H1 (cell line): ENCODE data around the gene SPEM1. TPM values are rescaled to one million over a fixed set of nuclear protein-coding genes. Genes with fewer than 3 reads are reported as not detected.

Experiments used
- CTCF ChIA-PET: fragments of 300-600 bp; sonication (Branson Sonifier 250); formaldehyde crosslinking; loops from one replicate; lab custom pipeline; 2021; ENCODE audit not compliant: partially characterized antibody; lab: Charles Lee
- POLR2A ChIA-PET: fragments of 300-600 bp; sonication (Branson Sonifier 250); formaldehyde crosslinking; loops from one replicate; lab custom pipeline; 2021; ENCODE audit warnings: inconsistent platforms; ENCODE audit not compliant: partially characterized antibody; lab: Charles Lee
- DNase-seq, 2 experiments: peaks; one replicate each; pipeline versions ENCODE4 v3.0.0 to v3.0.0-alpha.2; 2010 to 2022; ENCODE audit warnings: low spot score in 2 of 2, low read depth in 1 of 2, mixed read lengths in 1 of 2
- FAIRE-seq: peaks from 2 replicates; lab custom pipeline; 2011; peaks lifted over from hg19 to GRCh38; lab: Jason Lieb, UNC
- H2AFZ ChIP-seq: 2 replicates; pipeline ENCODE4 v1.8.1; 2012; ENCODE audit warnings: low read length, inconsistent platforms
- H2AK5ac ChIP-seq: 2 replicates; pipeline ENCODE4 v1.6.1; 2013; ENCODE audit warnings: low read depth, low read length
- H2BK120ac ChIP-seq: replicated peaks from 2 replicates; pipeline ENCODE3; 2013; ENCODE audit warnings: low read depth, low read length, inconsistent platforms
- H2BK12ac ChIP-seq: 2 replicates; pipeline ENCODE4 v1.6.1; 2013; ENCODE audit warnings: low read depth, low read length
- H2BK15ac ChIP-seq: 2 replicates; pipeline ENCODE4 v1.6.1; 2013; ENCODE audit warnings: low read length
- H2BK20ac ChIP-seq: 2 replicates; pipeline ENCODE4 v1.6.1; 2013; ENCODE audit warnings: low read length
- H2BK5ac ChIP-seq: 2 replicates; pipeline ENCODE4 v1.6.1; 2013; ENCODE audit warnings: low read depth, low read length
- H3K14ac ChIP-seq: 2 replicates; pipeline ENCODE4 v1.6.1; 2013; ENCODE audit warnings: inconsistent platforms; ENCODE audit not compliant: insufficient read length
- H3K18ac ChIP-seq: 2 replicates; pipeline ENCODE4 v1.6.1; 2013; ENCODE audit warnings: low read length; ENCODE audit errors: extremely low read depth
- H3K23ac ChIP-seq: 2 replicates; pipeline ENCODE4 v1.6.1; 2013; ENCODE audit warnings: inconsistent platforms; ENCODE audit not compliant: insufficient read length
- H3K23me2 ChIP-seq: 2 replicates; pipeline ENCODE4 v1.6.1; 2013; ENCODE audit warnings: low read depth, low read length
- H3K27ac ChIP-seq: 2 replicates; pipeline ENCODE4 v1.6.1; 2011; ENCODE audit warnings: low read depth, low read length, inconsistent platforms
- H3K27me3 ChIP-seq, 4 experiments: replicated peaks in 1 of 4; 1 replicate in 1 of 4; 2 replicates in 3 of 4; pipeline versions ENCODE4 v1.6.1 to v1.8.1; 2011 to 2013; ENCODE audit warnings: low read length in 3 of 4, mild to moderate bottlenecking in 3 of 4, inconsistent platforms in 2 of 4, mixed read lengths in 2 of 4, moderate library complexity in 1 of 4; ENCODE audit not compliant: control insufficient read depth in 3 of 4, insufficient read depth in 3 of 4; ENCODE audit errors: extremely low read depth in 1 of 4
- H3K36me3 ChIP-seq, 4 experiments: 2 replicates each; pipeline versions ENCODE4 v1.6.1 to v1.8.1; 2011 to 2013; ENCODE audit warnings: mild to moderate bottlenecking in 4 of 4, low read length in 3 of 4, moderate library complexity in 2 of 4, control low read depth in 1 of 4, inconsistent platforms in 1 of 4; ENCODE audit not compliant: insufficient read depth in 4 of 4, control insufficient read depth in 2 of 4
- H3K4ac ChIP-seq: replicated peaks from 2 replicates; pipeline ENCODE3; 2013; ENCODE audit warnings: low read length, low read depth, mixed read lengths, inconsistent platforms; ENCODE audit not compliant: insufficient read length
- H3K4me1 ChIP-seq, 4 experiments: replicated peaks in 1 of 4; 1 replicate in 1 of 4; 2 replicates in 3 of 4; pipeline versions ENCODE4 v1.6.1 to v1.8.1; 2011 to 2013; ENCODE audit warnings: low read length in 3 of 4, inconsistent platforms in 2 of 4, mixed read lengths in 1 of 4; ENCODE audit not compliant: insufficient read depth in 4 of 4, control insufficient read depth in 3 of 4
- H3K4me2 ChIP-seq, 2 experiments: 2 replicates each; pipeline versions ENCODE4 v1.6.1 to v1.8.1; 2011 to 2013; ENCODE audit warnings: low read depth in 2 of 2, low read length in 2 of 2, control low read depth in 1 of 2, inconsistent platforms in 1 of 2, mild to moderate bottlenecking in 1 of 2; ENCODE audit not compliant: insufficient read depth in 1 of 2
- H3K4me3 ChIP-seq, 4 experiments: fragments of 200-600, 300-600 bp in 1 of 4; sonication (generic), shearing (Covaris generic), sonication (Bioruptor Twin) in 1 of 4; 2 replicates each; pipeline versions ENCODE4 v1.5.1 to v1.8.1; 2011 to 2016; ENCODE audit warnings: low read length in 4 of 4, low read depth in 3 of 4, control low read depth in 2 of 4, inconsistent platforms in 2 of 4, mild to moderate bottlenecking in 2 of 4, mixed read lengths in 1 of 4, moderate library complexity in 1 of 4; ENCODE audit not compliant: insufficient read depth in 2 of 4; ENCODE audit errors: extremely low read depth in 1 of 4
- H3K56ac ChIP-seq: replicated peaks from 2 replicates; pipeline ENCODE3; 2013; ENCODE audit warnings: low read depth, mild to moderate bottlenecking, mixed read lengths, low read length, inconsistent platforms; ENCODE audit not compliant: insufficient read length
- H3K79me1 ChIP-seq: 2 replicates; pipeline ENCODE4 v1.6.1; 2013; ENCODE audit warnings: low read depth, low read length, control low read depth
- H3K79me2 ChIP-seq, 2 experiments: 2 replicates each; pipeline versions ENCODE4 v1.6.1 to v1.8.1; 2012 to 2013; ENCODE audit warnings: low read length in 2 of 2, mild to moderate bottlenecking in 2 of 2, inconsistent platforms in 1 of 2; ENCODE audit not compliant: insufficient read depth in 2 of 2, control insufficient read depth in 1 of 2
- H3K9ac ChIP-seq, 4 experiments: replicated peaks in 1 of 4; 1 replicate in 1 of 4; 2 replicates in 3 of 4; pipeline versions ENCODE4 v1.6.1 to v1.8.1; 2011 to 2013; ENCODE audit warnings: low read depth in 3 of 4, low read length in 3 of 4, control low read depth in 2 of 4, mild to moderate bottlenecking in 2 of 4, moderate library complexity in 2 of 4, inconsistent platforms in 1 of 4; ENCODE audit errors: extremely low read depth in 1 of 4
- H3K9me3 ChIP-seq, 2 experiments: 2 replicates each; pipeline versions ENCODE4 v1.6.1 to v1.8.1; 2012 to 2013; ENCODE audit warnings: mild to moderate bottlenecking in 2 of 2, moderate library complexity in 2 of 2, control low read depth in 1 of 2, inconsistent platforms in 1 of 2, low read depth in 1 of 2, low read length in 1 of 2, mixed read lengths in 1 of 2; ENCODE audit not compliant: insufficient read depth in 2 of 2
- H4K20me1 ChIP-seq, 2 experiments: replicated peaks in 1 of 2; 2 replicates each; pipeline versions ENCODE3 to v1.8.1; 2011 to 2013; ENCODE audit warnings: inconsistent platforms in 2 of 2, low read length in 2 of 2, mild to moderate bottlenecking in 1 of 2; ENCODE audit not compliant: insufficient read depth in 2 of 2, control insufficient read depth in 1 of 2
- H4K5ac ChIP-seq: 2 replicates; pipeline ENCODE4 v1.6.1; 2013; ENCODE audit warnings: low read length, low read depth, mixed read lengths, inconsistent platforms; ENCODE audit not compliant: insufficient read length
- H4K8ac ChIP-seq: 2 replicates; pipeline ENCODE4 v1.8.0; 2013; ENCODE audit warnings: mild to moderate bottlenecking, moderate library complexity, low read length, inconsistent platforms; ENCODE audit not compliant: insufficient read depth; ENCODE audit errors: extremely low read depth
- H4K91ac ChIP-seq: replicated peaks from 2 replicates; pipeline ENCODE3; 2013; ENCODE audit warnings: low read length, mixed read lengths, inconsistent platforms; ENCODE audit not compliant: insufficient read length
- CBX5 ChIP-seq: fragments of 300-800, 300-1000 bp; sonication (generic); IDR thresholded peaks from 2 replicates; pipeline ENCODE4 v1.7.1; 2016; ENCODE audit warnings: antibody characterized with exemption, low read length, low read depth
- CEBPB ChIP-seq: IDR thresholded peaks from 2 replicates; pipeline ENCODE4 v1.6.1; 2012; ENCODE audit warnings: low read depth, low read length
- EP300 ChIP-seq, 2 experiments: IDR thresholded peaks; 1 replicate in 1 of 2; 2 replicates in 1 of 2; pipeline ENCODE4 v1.6.1; 2011 to 2012; ENCODE audit warnings: low read depth in 2 of 2, low read length in 2 of 2, mild to moderate bottlenecking in 2 of 2, borderline replicate concordance in 1 of 2, inconsistent platforms in 1 of 2, moderate library complexity in 1 of 2
- FOSL1 ChIP-seq: IDR thresholded peaks from 2 replicates; pipeline ENCODE4 v1.6.1; 2011; ENCODE audit warnings: mild to moderate bottlenecking, low read depth, low read length, moderate library complexity; ENCODE audit not compliant: insufficient read depth
- KDM4A ChIP-seq: IDR thresholded peaks from one replicate; pipeline ENCODE4 v1.7.1; 2012; ENCODE audit warnings: low read depth, mild to moderate bottlenecking, moderate library complexity, low read length, inconsistent platforms; ENCODE audit not compliant: severe bottlenecking
- MAFK ChIP-seq: IDR thresholded peaks from 2 replicates; pipeline ENCODE4 v1.6.1; 2012; ENCODE audit warnings: low read depth, mild to moderate bottlenecking, improper control_type of control experiment, low read length
- POLR2AphosphoS5 ChIP-seq: IDR thresholded peaks from 2 replicates; pipeline ENCODE4 v1.6.1; 2011; ENCODE audit warnings: low read depth, low read length
- RBBP5 ChIP-seq: IDR thresholded peaks from 2 replicates; pipeline ENCODE4 v1.7.1; 2012; ENCODE audit warnings: low read depth, mild to moderate bottlenecking, inconsistent platforms, low read length, moderate library complexity, borderline replicate concordance
- SP4 ChIP-seq: IDR thresholded peaks from 2 replicates; pipeline ENCODE4 v1.6.1; 2012; ENCODE audit warnings: low read length, inconsistent platforms
- ZNF274 ChIP-seq: IDR thresholded peaks from 2 replicates; pipeline ENCODE4 v1.7.0; 2012; ENCODE audit warnings: low read length, borderline replicate concordance; ENCODE audit errors: extremely low read depth
- WGBS, 2 experiments: shearing (Covaris generic) in 1 of 2; methylation state at CpG; one replicate each; pipeline versions ENCODE4 v1.1.6 to v1.1.7; 2013 to 2015; ENCODE audit warnings: low lambda C conversion rate in 2 of 2, mixed read lengths in 2 of 2, inconsistent platforms in 1 of 2, low coverage in 1 of 2, missing lambda C conversion rate in 1 of 2; ENCODE audit not compliant: insufficient replicate concordance in 2 of 2, insufficient coverage in 1 of 2, insufficient read length in 1 of 2; ENCODE audit errors: extremely low coverage in 1 of 2, missing lambda C conversion rate in 1 of 2; 5-methylcytosine and 5-hydroxymethylcytosine counted together
- polyA plus RNA-seq, 7 experiments: library from polyadenylated mRNA; depleted of rRNA in 3 of 7; stranded (reverse) in 5 of 7; unstranded in 2 of 7; fragments of >200 nt in 5 of 7; fragments of 200-250 nt in 2 of 7; gene quantifications; 1 replicate in 5 of 7; 2 replicates in 1 of 7; 4 replicates in 1 of 7; pipeline versions ENCODE4 v1.2.1 to v1.2.3, GENCODE V29; 2011 to 2013; ENCODE audit warnings: missing spikeins in 2 of 7, mixed read lengths in 2 of 7
- total RNA-seq: library from RNA; stranded (reverse); fragmentation: NEBNext Ultra II Directional; extraction: Animal tissue kit (Norgen Biotek cat#: 25700); gene quantifications from 2 replicates; pipeline ENCODE4 v1.2.1, GENCODE V29; 2021
- TF ChIP-seq, protein P1 (sequence below): IDR thresholded peaks from 2 replicates; pipeline ENCODE4 v1.6.1; 2011; ENCODE audit warnings: low read length, improper control_type of control experiment
- TF ChIP-seq, protein P2 (sequence below): IDR thresholded peaks from 2 replicates; pipeline ENCODE4 v1.6.1; 2012; ENCODE audit warnings: inconsistent platforms

The SPEM1 gene
- total and polyA plus RNA-seq, 2 of the 8 experiments (the other 6 are each of a cell fraction or from before 2014, with no cell fraction given) = not detected

DNA sequence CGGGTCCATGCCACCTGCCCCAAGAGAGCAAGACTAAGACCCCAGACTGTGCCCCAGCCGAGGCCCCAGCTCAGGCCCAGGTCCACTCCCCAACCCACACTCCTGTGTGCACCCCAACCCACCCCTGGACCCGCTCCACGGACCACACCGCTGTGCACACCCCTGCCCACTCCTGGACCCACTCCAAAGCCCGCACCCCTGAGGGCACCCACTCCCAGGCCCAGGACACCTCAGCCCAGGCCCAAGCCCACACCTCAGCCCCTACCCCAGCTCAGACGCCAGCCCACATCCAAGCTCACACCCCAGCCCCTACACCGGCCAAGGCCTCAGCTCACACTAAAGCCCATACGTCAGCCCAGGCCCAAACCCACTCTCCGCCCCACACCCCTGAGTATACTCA lies 9.6 kb downstream of the SPEM1 start:
- no peaks in the 10 kb centered on the region for H3K79me2 ChIP-seq
- no peak overlapping the region for H2BK120ac ChIP-seq
- no peak for DNase-seq
- no peak overlapping the region for H2BK15ac ChIP-seq
- no peak overlapping the region for H3K56ac ChIP-seq
- H3K36me3 ChIP-seq = no peaks in the 10 kb centered on the region
- H3K23ac ChIP-seq = no peak overlapping the region
- no peak overlapping the region for H3K4ac ChIP-seq
- H3K27ac ChIP-seq = no peak overlapping the region
- WGBS, 2 experiments = 89% methylated on average over 9 of the region's 10 CpGs; no CpG with 5 or more reads in 1 of the 2 experiments
- no peak overlapping the region for H2AK5ac ChIP-seq
- H3K9me3 ChIP-seq = no peaks in the 10 kb centered on the region
- no peaks in the 10 kb centered on the region for H3K79me1 ChIP-seq
- H3K9ac ChIP-seq = no peak overlapping the region
- no peak overlapping the region for H4K5ac ChIP-seq
- FAIRE-seq = no peak
- no peaks in the 10 kb centered on the region for H3K23me2 ChIP-seq
- H3K14ac ChIP-seq = no peak overlapping the region
- CTCF ChIA-PET = interaction anchor here (0.7 to 1.0 kb wide), 2 partner anchors 81 to 258 kb away, joined by 3 read pairs; partner anchors contain the start of gene TP53
- H3K4me2 ChIP-seq = no peak overlapping the region
- no peaks in the 10 kb centered on the region; a peak in 1 of 7 replicates for H3K27me3 ChIP-seq
- H4K91ac ChIP-seq = no peak overlapping the region
- H3K4me3 ChIP-seq = no peak overlapping the region
- no peak overlapping the region for H3K18ac ChIP-seq
- peaks cover 0 to 3% of the 10 kb centered on the region in 2 experiments for H4K20me1 ChIP-seq
- H2BK12ac ChIP-seq = no peak overlapping the region
- H3K4me1 ChIP-seq = no peaks in the 10 kb centered on the region; a peak in 1 of 7 replicates
- no peak overlapping the region for H2BK5ac ChIP-seq
- H4K8ac ChIP-seq = no peak overlapping the region
- POLR2A ChIA-PET = interaction anchor here (0.7 to 1.3 kb wide), 3 partner anchors 9 to 21 kb away, joined by 3 to 4 read pairs (median 4); partner anchors contain the start of gene FGF11
- no peak overlapping the region for H2AFZ ChIP-seq
- H2BK20ac ChIP-seq = no peak overlapping the region
- TF ChIP-seq, protein P1, sequence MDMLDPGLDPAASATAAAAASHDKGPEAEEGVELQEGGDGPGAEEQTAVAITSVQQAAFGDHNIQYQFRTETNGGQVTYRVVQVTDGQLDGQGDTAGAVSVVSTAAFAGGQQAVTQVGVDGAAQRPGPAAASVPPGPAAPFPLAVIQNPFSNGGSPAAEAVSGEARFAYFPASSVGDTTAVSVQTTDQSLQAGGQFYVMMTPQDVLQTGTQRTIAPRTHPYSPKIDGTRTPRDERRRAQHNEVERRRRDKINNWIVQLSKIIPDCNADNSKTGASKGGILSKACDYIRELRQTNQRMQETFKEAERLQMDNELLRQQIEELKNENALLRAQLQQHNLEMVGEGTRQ = no peak
- TF ChIP-seq RBBP5 (no peak), CBX5 (no peak), FOSL1 (no peak), POLR2AphosphoS5 (no peak), SP4 (no peak), KDM4A (no peak), MAFK (no peak), EP300 (IDR thresholded peaks at IDR 0.05; ENCODE audit: borderline replicate concordance in 1 of 2, low read depth in 2 of 2, low read length in 2 of 2) (no peak), ZNF274 (no peak), CEBPB (no peak)
- TF ChIP-seq, protein P2, sequence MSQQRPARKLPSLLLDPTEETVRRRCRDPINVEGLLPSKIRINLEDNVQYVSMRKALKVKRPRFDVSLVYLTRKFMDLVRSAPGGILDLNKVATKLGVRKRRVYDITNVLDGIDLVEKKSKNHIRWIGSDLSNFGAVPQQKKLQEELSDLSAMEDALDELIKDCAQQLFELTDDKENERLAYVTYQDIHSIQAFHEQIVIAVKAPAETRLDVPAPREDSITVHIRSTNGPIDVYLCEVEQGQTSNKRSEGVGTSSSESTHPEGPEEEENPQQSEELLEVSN = no peak
